Fibroblast of villous mesenchyme (primary cell): ENCODE results near the gene ADGRE1. TPM values are rescaled to one million over a fixed set of nuclear protein-coding genes. Genes with fewer than 3 reads are reported as not detected.

Experiments used
- DNase-seq: peaks from one replicate; pipeline ENCODE4 v3.0.0-alpha.2; 2010; ENCODE audit warnings: low read depth
- H3K4me3 ChIP-seq: 2 replicates; pipeline ENCODE4 v1.5.1; 2011; ENCODE audit warnings: low read depth, mild to moderate bottlenecking, low read length
- total RNA-seq: library from RNA; depleted of rRNA; stranded (reverse); fragments of >200 nt; gene quantifications from 2 replicates; pipeline ENCODE4 v1.2.3, GENCODE V29; 2012
- TF ChIP-seq, protein P1 (sequence below): IDR thresholded peaks from 2 replicates; pipeline ENCODE4 v1.5.1; 2012; ENCODE audit warnings: low read depth, mild to moderate bottlenecking, low read length; ENCODE audit not compliant: insufficient read depth

ADGRE1 gene
- total RNA-seq, 1 donor: not detected

DNA sequence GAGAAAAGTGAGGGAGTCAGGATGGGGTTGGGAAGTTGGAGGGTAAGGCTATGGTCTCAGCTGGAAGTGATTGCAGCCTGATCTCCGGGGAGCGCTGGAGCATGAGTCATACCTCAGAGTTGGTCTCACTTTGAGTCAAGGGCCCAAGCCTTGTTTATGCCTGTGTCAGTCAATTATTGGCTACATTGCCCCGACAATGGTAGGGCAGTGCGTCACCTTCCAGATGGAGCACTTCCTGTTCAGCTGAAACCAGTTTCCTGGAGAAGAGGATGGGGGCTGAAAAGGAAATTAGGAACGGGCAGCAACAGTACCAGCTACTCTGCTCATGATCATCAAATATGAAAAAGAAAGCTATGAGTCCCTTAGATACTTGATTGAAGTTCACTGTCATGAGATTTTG lies 60.4 kb downstream of the ADGRE1 start:
- TF ChIP-seq, protein P1, sequence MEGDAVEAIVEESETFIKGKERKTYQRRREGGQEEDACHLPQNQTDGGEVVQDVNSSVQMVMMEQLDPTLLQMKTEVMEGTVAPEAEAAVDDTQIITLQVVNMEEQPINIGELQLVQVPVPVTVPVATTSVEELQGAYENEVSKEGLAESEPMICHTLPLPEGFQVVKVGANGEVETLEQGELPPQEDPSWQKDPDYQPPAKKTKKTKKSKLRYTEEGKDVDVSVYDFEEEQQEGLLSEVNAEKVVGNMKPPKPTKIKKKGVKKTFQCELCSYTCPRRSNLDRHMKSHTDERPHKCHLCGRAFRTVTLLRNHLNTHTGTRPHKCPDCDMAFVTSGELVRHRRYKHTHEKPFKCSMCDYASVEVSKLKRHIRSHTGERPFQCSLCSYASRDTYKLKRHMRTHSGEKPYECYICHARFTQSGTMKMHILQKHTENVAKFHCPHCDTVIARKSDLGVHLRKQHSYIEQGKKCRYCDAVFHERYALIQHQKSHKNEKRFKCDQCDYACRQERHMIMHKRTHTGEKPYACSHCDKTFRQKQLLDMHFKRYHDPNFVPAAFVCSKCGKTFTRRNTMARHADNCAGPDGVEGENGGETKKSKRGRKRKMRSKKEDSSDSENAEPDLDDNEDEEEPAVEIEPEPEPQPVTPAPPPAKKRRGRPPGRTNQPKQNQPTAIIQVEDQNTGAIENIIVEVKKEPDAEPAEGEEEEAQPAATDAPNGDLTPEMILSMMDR: no peak
- no peak for DNase-seq
- H3K4me3 ChIP-seq: no peak overlapping the region

GRCh38 chr19:6948884-6949283 lies 61.5 kb downstream of the ADGRE1 start:
- TF ChIP-seq, protein P1: no peak
- DNase-seq: no peak
- H3K4me3 ChIP-seq: no peak overlapping the region

DNA sequence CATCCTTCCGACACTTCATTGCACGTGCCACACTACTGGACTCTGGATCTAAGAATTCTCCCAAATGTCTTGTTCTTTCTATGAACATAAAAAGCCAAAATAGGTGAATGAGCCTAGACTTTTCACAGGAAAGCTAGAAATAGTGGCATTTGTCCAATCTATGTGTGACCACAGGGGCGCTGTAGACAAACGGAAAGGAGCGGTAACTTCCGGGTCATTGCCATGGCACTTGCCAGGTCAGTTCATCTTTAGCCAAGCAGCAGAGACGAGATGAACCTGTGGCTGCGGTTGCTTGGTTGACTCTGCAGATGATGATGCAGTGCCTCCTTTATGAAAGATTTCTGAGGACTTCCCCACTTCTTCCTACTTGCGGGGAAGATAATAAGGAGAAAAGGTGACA lies 65.6 kb downstream of the ADGRE1 start:
- H3K4me3 ChIP-seq: no peak overlapping the region
- TF ChIP-seq, protein P1: no peak
- DNase-seq: no peak

DNA sequence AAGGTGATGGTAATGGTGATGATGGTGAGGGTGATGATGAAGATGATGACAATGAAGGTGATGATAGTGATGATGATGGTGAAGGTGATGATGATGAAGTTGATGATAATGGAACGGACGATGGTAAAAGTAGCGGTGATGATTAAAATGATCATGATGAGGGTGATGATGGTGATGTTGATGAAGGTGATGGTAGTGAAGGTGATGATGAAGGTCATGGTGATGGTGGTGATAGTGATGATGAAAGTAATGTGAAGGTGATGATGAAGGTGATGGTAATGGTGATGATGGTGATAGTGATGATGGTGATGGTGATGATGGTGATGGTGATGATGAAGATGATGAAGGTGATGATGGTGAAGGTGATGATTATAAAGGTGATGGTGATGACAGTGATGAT lies 67.7 kb downstream of the ADGRE1 start:
- no peak overlapping the region for H3K4me3 ChIP-seq
- DNase-seq: no peak
- TF ChIP-seq, protein P1: no peak

DNA sequence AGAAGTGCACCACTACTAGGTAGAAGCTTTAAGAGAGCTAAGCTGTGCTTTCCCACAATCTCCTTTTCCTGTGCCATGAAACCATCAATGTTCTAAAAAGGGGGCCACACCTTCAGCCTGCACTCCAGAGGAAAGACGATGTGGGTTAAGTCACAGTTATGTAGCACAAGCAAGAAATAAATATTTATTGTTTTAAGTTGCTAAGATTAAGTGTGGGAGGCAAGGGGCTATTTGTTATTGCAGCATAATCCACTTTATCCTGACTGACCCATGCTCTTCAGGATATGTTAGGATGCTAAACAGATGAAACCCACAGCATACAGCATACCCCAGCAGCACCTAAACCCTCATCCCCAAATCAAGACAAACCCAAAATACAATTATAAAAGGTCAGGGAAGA lies 69.2 kb downstream of the ADGRE1 start:
- no peak overlapping the region for H3K4me3 ChIP-seq
- TF ChIP-seq, protein P1: no peak
- no peak for DNase-seq

DNA sequence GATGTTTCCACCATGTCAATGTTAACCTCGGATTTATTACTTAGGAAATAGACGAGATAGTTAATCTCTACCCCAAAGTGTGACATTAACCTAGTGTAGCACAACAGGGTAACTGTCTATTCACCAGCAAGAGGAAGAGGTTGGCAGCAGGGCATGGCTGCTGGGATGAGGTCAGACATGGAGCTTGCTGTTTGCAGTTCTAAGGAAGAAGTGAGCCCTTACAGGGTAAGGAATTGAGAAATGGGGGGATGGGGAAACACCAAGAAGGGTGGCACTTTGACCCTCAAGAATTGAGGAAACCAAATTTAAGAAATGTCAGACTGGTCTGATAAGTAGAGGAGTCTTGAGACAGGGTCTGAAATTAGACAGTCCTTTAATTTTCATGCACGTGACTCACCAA lies 71.4 kb downstream of the ADGRE1 start:
- no peak overlapping the region for H3K4me3 ChIP-seq
- no peak for DNase-seq
- TF ChIP-seq, protein P1: no peak

GRCh38 chr19:6963244-6963852 lies 76.0 kb downstream of the ADGRE1 start:
- TF ChIP-seq, protein P1: no peak
- no peak for DNase-seq
- H3K4me3 ChIP-seq: no peak overlapping the region
